Measurements from ENCODE around the gene XPO6. TPM values are rescaled to one million over a fixed set of nuclear protein-coding genes. Genes with fewer than 3 reads are reported as not detected.

The XPO6 gene
- total RNA-seq, 4 donors from 2014 or later, result 72.9 to 251 (median 86.4) TPM

DNA sequence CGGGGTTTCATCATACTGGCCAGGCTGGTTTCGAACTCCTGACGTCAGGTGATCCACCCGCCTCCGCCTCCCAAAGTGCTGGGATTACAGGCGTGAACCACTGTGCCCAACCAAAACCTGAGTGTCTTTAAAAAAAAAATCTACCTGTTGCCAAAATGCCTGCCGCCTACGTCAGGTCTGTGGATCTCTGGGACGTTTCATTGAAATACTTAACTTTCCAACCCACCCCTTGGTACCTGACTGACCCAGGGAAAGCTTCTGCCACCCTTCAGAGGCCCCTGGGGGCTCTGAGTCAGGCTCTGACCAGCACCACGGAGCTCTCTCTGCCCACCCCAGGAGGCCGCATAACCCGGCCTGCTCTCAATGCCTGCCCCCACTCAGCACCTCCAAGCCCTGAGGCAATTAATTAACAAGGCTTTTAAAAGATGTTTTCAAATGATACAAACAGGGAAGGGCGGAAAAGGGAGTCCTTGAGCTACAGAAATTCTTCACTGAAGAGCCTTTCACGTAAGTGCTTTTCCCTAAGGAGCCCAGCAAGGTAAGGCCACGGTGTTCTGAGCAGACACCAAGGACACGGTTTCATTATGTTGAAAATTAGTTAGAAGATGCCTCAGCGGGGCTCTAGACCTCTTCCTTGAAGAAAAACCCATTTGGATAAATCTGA lies 118.9 kb downstream of the XPO6 start:
- no peaks in the 10 kb centered on the region for H3K9me3 ChIP-seq
- H3K36me3 ChIP-seq, result no peaks in the 10 kb centered on the region
- intact Hi-C loops (cut with DNase I; ENCODE audit: low total_unique reads), result no loop called here
- no peak for TF ChIP-seq POLR2A (IDR thresholded peaks at IDR 0.05)
- TF ChIP-seq, protein P1, sequence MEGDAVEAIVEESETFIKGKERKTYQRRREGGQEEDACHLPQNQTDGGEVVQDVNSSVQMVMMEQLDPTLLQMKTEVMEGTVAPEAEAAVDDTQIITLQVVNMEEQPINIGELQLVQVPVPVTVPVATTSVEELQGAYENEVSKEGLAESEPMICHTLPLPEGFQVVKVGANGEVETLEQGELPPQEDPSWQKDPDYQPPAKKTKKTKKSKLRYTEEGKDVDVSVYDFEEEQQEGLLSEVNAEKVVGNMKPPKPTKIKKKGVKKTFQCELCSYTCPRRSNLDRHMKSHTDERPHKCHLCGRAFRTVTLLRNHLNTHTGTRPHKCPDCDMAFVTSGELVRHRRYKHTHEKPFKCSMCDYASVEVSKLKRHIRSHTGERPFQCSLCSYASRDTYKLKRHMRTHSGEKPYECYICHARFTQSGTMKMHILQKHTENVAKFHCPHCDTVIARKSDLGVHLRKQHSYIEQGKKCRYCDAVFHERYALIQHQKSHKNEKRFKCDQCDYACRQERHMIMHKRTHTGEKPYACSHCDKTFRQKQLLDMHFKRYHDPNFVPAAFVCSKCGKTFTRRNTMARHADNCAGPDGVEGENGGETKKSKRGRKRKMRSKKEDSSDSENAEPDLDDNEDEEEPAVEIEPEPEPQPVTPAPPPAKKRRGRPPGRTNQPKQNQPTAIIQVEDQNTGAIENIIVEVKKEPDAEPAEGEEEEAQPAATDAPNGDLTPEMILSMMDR (IDR thresholded peaks at IDR 0.05), result no peak
- no peaks in the 10 kb centered on the region for H3K4me1 ChIP-seq
- DNase-seq, result no peak
- no peaks in the 10 kb centered on the region for H3K27me3 ChIP-seq
- H3K27ac ChIP-seq, result no peak overlapping the region
- H3K4me3 ChIP-seq, result no peak overlapping the region

DNA sequence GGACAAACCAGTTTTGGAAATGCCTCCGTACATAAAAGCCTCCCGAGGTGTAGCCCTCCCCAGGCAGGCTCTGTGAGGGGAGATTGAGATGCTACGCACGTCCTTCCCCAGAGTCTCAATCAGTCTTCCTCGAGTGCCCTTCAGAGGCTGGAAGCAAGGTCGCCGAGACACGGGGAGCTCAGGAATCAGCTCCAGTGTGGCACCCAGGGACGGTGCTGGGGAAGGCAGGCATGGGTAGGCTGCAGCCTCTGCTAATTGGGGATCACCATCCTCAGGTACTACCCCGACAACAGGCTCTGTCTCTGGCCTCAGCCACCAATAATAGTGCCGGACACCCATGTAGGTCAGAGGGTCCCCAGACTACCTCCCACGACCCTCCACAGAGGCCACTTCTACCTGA lies 120.1 kb downstream of the XPO6 start:
- H3K9me3 ChIP-seq, result no peaks in the 10 kb centered on the region
- no peaks in the 10 kb centered on the region for H3K4me1 ChIP-seq
- TF ChIP-seq, protein P1 (IDR thresholded peaks at IDR 0.05), result no peak
- no peak for TF ChIP-seq POLR2A (IDR thresholded peaks at IDR 0.05)
- H3K4me3 ChIP-seq, result no peak overlapping the region
- no peak overlapping the region for H3K27ac ChIP-seq
- DNase-seq, result no peak
- intact Hi-C loops (cut with DNase I; ENCODE audit: low total_unique reads), result no loop called here
- H3K27me3 ChIP-seq, result no peaks in the 10 kb centered on the region
- no peaks in the 10 kb centered on the region for H3K36me3 ChIP-seq

DNA sequence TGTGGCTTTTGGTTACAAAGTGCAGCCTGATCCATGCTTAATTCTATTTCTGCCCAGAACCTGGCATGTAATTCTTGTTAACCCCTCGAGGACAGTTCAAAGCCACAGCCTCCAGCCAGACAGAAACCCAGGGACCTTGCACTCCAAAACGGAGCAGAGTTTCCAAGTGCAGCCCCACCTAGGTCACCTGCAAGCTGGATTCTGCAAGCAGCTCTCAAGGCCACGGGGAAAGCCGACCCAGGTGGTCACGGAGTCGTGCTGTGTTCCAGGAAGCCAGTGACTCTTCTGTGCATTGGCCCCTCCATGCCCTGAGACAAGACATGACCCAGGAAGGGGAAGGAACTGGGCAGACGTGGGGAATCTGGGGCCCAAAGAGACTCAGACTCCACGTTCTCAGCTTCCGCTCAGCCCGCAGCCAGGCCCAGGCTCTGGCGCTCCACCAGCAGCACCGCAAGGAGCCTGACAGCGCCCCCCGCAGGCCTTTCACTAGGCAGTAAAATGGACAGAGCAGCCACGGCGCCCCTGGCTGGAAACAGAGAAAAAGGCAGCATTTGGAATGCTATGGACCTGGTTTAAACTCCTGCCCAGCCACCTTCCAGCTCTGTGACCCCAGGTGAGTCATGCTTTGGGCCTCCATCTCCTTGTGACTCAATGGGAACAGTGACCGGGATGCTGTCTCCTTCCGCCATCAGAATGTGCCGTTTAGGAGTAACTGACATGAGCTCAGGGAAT lies 121.0 kb downstream of the XPO6 start:
- no peaks in the 10 kb centered on the region for H3K9me3 ChIP-seq
- no peaks in the 10 kb centered on the region for H3K4me1 ChIP-seq
- H3K36me3 ChIP-seq, result no peaks in the 10 kb centered on the region
- no peaks in the 10 kb centered on the region for H3K27me3 ChIP-seq
- DNase-seq, result no peak
- no peak overlapping the region for H3K4me3 ChIP-seq
- no peak overlapping the region for H3K27ac ChIP-seq
- intact Hi-C loops (cut with DNase I; ENCODE audit: low total_unique reads), result no loop called here
- TF ChIP-seq POLR2A (IDR thresholded peaks at IDR 0.05), result no peak

DNA sequence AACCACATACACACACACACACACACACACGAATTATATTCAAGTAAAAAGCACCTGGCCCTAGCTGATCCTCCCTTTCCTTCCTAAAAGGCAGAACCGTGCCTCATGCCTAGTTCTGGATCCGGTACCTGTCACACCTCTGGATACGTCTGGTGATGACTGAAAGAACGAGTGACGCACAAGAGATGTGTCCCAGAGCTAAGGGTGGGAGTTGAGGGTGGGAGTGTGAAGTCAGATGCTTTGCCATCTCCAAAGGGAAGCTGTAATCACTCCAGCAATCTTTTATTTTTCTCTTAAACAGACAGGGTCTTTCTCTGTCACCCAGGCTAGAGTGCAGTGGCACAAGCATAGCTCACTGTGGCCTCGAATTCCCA lies 121.8 kb downstream of the XPO6 start:
- DNase-seq, result no peak
- TF ChIP-seq, protein P1 (IDR thresholded peaks at IDR 0.05), result no peak
- TF ChIP-seq POLR2A (IDR thresholded peaks at IDR 0.05), result no peak
- H3K4me3 ChIP-seq, result no peak overlapping the region
- H3K4me1 ChIP-seq, result no peaks in the 10 kb centered on the region
- intact Hi-C loops (cut with DNase I; ENCODE audit: low total_unique reads), result no loop called here
- H3K27me3 ChIP-seq, result no peaks in the 10 kb centered on the region
- H3K9me3 ChIP-seq, result no peaks in the 10 kb centered on the region
- no peak overlapping the region for H3K27ac ChIP-seq
- H3K36me3 ChIP-seq, result no peaks in the 10 kb centered on the region

DNA sequence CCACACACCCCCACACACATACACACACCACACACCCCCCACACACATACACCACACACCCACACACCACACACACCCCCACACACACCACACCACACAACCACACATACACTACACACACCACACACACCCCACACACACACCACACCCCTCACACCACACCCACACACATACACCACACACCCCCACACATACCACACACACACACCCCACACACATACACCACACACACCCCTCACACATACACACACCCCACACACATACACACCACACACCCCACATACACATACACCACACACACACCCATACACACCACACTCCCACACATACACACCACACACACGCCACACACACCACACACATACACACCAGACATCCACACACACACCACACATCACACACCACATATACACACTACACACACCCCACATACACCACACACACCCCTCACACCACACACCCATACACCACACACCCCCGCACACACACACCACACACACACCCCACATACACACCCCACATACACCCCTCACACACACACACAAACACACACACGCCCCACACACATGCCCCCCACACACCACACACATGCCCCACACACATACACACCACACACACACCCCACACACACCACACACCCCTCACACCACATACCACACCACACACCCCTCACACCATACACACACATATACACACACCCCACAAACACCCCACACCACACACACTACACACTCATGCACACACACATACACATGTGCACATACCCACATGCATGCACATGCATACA lies 122.4 kb downstream of the XPO6 start:
- H3K4me1 ChIP-seq, result no peaks in the 10 kb centered on the region
- no peaks in the 10 kb centered on the region for H3K36me3 ChIP-seq
- H3K9me3 ChIP-seq, result no peaks in the 10 kb centered on the region
- no peak overlapping the region for H3K27ac ChIP-seq
- DNase-seq, result no peak
- TF ChIP-seq, protein P1 (IDR thresholded peaks at IDR 0.05), result no peak
- no peak for TF ChIP-seq POLR2A (IDR thresholded peaks at IDR 0.05)
- no peak overlapping the region for H3K4me3 ChIP-seq
- intact Hi-C loops (cut with DNase I; ENCODE audit: low total_unique reads), result no loop called here
- no peaks in the 10 kb centered on the region for H3K27me3 ChIP-seq
